ENCODE results near the gene SMPD3. TPM values are rescaled to one million over a fixed set of nuclear protein-coding genes. Genes with fewer than 3 reads are reported as not detected.

SMPD3 gene
- total and polyA plus RNA-seq, 2 of the 4 experiments (the other 2 are of a cell fraction): not detected

DNA sequence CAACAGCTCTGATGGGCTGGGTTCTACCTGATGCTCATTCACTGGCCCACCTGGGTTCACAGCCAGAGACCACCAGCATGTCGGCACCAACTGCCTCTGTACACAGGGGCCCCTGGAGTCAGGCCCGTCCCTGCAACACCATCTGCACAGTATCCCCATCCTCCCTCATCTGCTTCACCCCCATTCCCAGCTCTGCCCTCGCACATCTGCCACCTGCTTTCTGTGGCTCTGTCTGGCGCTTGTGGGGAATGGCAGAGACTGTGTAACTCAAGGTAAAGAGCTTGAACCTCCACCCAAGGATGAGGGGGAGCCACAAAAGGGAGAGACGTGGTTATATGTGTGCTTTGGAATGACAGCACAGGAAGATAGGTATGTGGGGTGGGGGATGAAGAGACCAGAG is 27.2 kb downstream of the SMPD3 start:
- no peak for DNase-seq
- no peak overlapping the region for H3K18ac ChIP-seq (ENCODE audit: low read depth, low read length)
- H3K4me3 ChIP-seq (ENCODE audit: insufficient read depth, low read depth, low read length): no peak overlapping the region
- dilution Hi-C loops (cut with HindIII; ENCODE audit: low sequenced_read_pairs, unreplicated experiment) (no loop called here), in situ Hi-C loops (cut with MboI; ENCODE audit: low sequenced_read_pairs) (no loop called here), intact Hi-C loops (cut with micrococcal nuclease) (no loop called here)
- H3K4me2 ChIP-seq (ENCODE audit: low read depth, low read length): no peak overlapping the region
- H3K4me1 ChIP-seq (ENCODE audit: control insufficient read depth, insufficient read depth, low read length): no peaks in the 10 kb centered on the region
- no peak overlapping the region for H2BK20ac ChIP-seq (ENCODE audit: low read depth, low read length)
- no TSS peak for BruUV-seq (replicated peaks)
- no peak for ATAC-seq (ENCODE audit: low read depth)
- H2AK5ac ChIP-seq (ENCODE audit: low read depth, low read length): no peak overlapping the region
- 0% methylated on average over 1 of the region's 5 CpGs; no CpG with 5 or more reads in 1 of the 2 experiments for WGBS, 2 experiments (ENCODE audit: extremely low coverage in 2 of 2, insufficient read length in 1 of 2)
- H2BK120ac ChIP-seq (ENCODE audit: low read depth, low read length): no peak overlapping the region
- H3K9me3 ChIP-seq (ENCODE audit: control insufficient read depth, insufficient read depth, low read length): no peaks in the 10 kb centered on the region
- ChIA-PET CTCF (no interaction called here), POLR2A (ENCODE audit: unreplicated experiment) (no interaction called here)
- H3K9me1 ChIP-seq (ENCODE audit: insufficient read depth, low read length): no peaks in the 10 kb centered on the region
- H2BK15ac ChIP-seq (ENCODE audit: low read depth, low read length): no peak overlapping the region
- no peaks in the 10 kb centered on the region for H4K20me1 ChIP-seq (ENCODE audit: insufficient read depth, low read length)
- H3K14ac ChIP-seq (replicated peaks; ENCODE audit: low read depth, low read length): no peak overlapping the region
- no peak overlapping the region for H3K4ac ChIP-seq (ENCODE audit: low read depth, low read length)
- no peak overlapping the region for H4K91ac ChIP-seq (ENCODE audit: insufficient read depth, low read depth, low read length)
- peaks cover 50% of the 10 kb centered on the region for H3K27me3 ChIP-seq (ENCODE audit: control insufficient read depth, insufficient read depth, low read length)
- H3K23ac ChIP-seq (ENCODE audit: low read depth, low read length): no peak overlapping the region
- no peak overlapping the region for H2BK5ac ChIP-seq (ENCODE audit: low read depth, low read length, poor library complexity, severe bottlenecking)
- H2AK9ac ChIP-seq (replicated peaks; ENCODE audit: low read depth, low read length, poor library complexity): no peak overlapping the region
- H3K9ac ChIP-seq (ENCODE audit: low read depth, low read length): no peak overlapping the region
- H3K27ac ChIP-seq (ENCODE audit: insufficient read depth, low read length): no peak overlapping the region
- H3K36me3 ChIP-seq (ENCODE audit: control insufficient read depth, insufficient read depth, low read length): no peaks in the 10 kb centered on the region
- no peak for TF ChIP-seq SMC3 (IDR thresholded peaks at IDR 0.05; ENCODE audit: low read depth, low read length)
- no peak for TF ChIP-seq RFX5 (IDR thresholded peaks at IDR 0.05; ENCODE audit: low read depth, low read length)
- TF ChIP-seq CEBPB (IDR thresholded peaks at IDR 0.05; ENCODE audit: low read depth, low read length): no peak
- no peak for TF ChIP-seq MXI1 (IDR thresholded peaks at IDR 0.05; ENCODE audit: borderline replicate concordance, low read depth, low read length)
- TF ChIP-seq MAFK (IDR thresholded peaks at IDR 0.05; ENCODE audit: low read depth, low read length): no peak
- no peak for TF ChIP-seq RAD21 (IDR thresholded peaks at IDR 0.05; ENCODE audit: low read length)
- no peak for TF ChIP-seq FOS (IDR thresholded peaks at IDR 0.05; ENCODE audit: low read depth, low read length)
- no peak for TF ChIP-seq NFE2L2 (IDR thresholded peaks at IDR 0.05; ENCODE audit: low read depth, low read length)
- TF ChIP-seq, protein P1, sequence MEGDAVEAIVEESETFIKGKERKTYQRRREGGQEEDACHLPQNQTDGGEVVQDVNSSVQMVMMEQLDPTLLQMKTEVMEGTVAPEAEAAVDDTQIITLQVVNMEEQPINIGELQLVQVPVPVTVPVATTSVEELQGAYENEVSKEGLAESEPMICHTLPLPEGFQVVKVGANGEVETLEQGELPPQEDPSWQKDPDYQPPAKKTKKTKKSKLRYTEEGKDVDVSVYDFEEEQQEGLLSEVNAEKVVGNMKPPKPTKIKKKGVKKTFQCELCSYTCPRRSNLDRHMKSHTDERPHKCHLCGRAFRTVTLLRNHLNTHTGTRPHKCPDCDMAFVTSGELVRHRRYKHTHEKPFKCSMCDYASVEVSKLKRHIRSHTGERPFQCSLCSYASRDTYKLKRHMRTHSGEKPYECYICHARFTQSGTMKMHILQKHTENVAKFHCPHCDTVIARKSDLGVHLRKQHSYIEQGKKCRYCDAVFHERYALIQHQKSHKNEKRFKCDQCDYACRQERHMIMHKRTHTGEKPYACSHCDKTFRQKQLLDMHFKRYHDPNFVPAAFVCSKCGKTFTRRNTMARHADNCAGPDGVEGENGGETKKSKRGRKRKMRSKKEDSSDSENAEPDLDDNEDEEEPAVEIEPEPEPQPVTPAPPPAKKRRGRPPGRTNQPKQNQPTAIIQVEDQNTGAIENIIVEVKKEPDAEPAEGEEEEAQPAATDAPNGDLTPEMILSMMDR (conservative IDR thresholded peaks at IDR 0.05; ENCODE audit: low read depth, low read length): no peak
- TF ChIP-seq CHD1 (IDR thresholded peaks at IDR 0.05; ENCODE audit: low read depth, low read length): no peak
- TF ChIP-seq BHLHE40 (IDR thresholded peaks at IDR 0.05; ENCODE audit: low read depth, low read length): no peak
- no peak for TF ChIP-seq MAZ (IDR thresholded peaks at IDR 0.05; ENCODE audit: borderline replicate concordance, low read depth, low read length)
- TF ChIP-seq, protein P2, sequence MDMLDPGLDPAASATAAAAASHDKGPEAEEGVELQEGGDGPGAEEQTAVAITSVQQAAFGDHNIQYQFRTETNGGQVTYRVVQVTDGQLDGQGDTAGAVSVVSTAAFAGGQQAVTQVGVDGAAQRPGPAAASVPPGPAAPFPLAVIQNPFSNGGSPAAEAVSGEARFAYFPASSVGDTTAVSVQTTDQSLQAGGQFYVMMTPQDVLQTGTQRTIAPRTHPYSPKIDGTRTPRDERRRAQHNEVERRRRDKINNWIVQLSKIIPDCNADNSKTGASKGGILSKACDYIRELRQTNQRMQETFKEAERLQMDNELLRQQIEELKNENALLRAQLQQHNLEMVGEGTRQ (IDR thresholded peaks at IDR 0.05; ENCODE audit: low read depth, low read length): no peak
- no peak for TF ChIP-seq POLR2A (IDR thresholded peaks at IDR 0.05; ENCODE audit: low read depth, low read length)
- H3K79me1 ChIP-seq (ENCODE audit: low read depth in 1 of 2, low read length in 2 of 2): no peaks in the 10 kb centered on the region
- no peak overlapping the region for H2AFZ ChIP-seq (replicated peaks; ENCODE audit: low read length, poor library complexity)
- H4K5ac ChIP-seq (ENCODE audit: low read depth, low read length): no peak overlapping the region
- no peak overlapping the region for H3K56ac ChIP-seq (ENCODE audit: extremely low read depth, insufficient read depth, low read length)
- H4K8ac ChIP-seq (ENCODE audit: low read depth in 2 of 2, low read length in 2 of 2): no peak overlapping the region

Data from IMR-90 (cell line).